Measurements from ENCODE around the gene BEST4. TPM values are rescaled to one million over a fixed set of nuclear protein-coding genes. Genes with fewer than 3 reads are reported as not detected.
A peak's percentile ranks its signal among the peaks of the same experiment; 100 is the strongest.

BEST4 gene
- total and polyA plus RNA-seq, 2 experiments from 2014 or later: 0.98 to 1.4 TPM

- H3K4me3 ChIP-seq: no peak within 1 kb of the TSS
- H3K4me1 ChIP-seq (ENCODE audit: low read depth): peaks cover 32% of the 10 kb centered on the region
- DNase-seq (ENCODE audit: low read depth in 1 of 2, low spot score in 1 of 2): peak; percentile 63 to 97
- no peak for TF ChIP-seq CTCF (IDR thresholded peaks at IDR 0.05; ENCODE audit: low read depth, low read length)
- peaks cover 6% of the 10 kb centered on the region for H3K36me3 ChIP-seq
- no peaks in the 10 kb centered on the region for H3K9me3 ChIP-seq (ENCODE audit: low read depth)
- no peaks in the 10 kb centered on the region for H3K27me3 ChIP-seq
- H3K27ac ChIP-seq: peak within 1 kb of the TSS; percentile 87
Observed at GRCh38 chr1:44808063-44808937, 20.3 kb upstream of the BEST4 start, which contains the start of gene BTBD19. Gene BTBD19, plus strand, starts transcription at chr1:44808523. Its CDS starts 298 bp downstream, at chr1:44808821.

GRCh38 chr1:44807364-44808062 lies 19.5 kb upstream of the BEST4 start:
- Histone ChIP-seq H3K36me3 (peaks cover 6% of the 10 kb centered on the region), H3K4me3 (no peak overlapping the region)

GRCh38 chr1:44806704-44807363 lies 18.9 kb upstream of the BEST4 start, which contains the start of gene DYNLT4:
Gene DYNLT4, minus strand, starts transcription at chr1:44807351. Its CDS starts 683 bp downstream, at chr1:44806668.
- Histone ChIP-seq H3K27ac (peak within 1 kb of the TSS; percentile 87), H3K27me3 (no peaks in the 10 kb centered on the region), H3K36me3 (peaks cover 6% of the 10 kb centered on the region), H3K9me3 (ENCODE audit: low read depth) (no peaks in the 10 kb centered on the region), H3K4me3 (no peak within 1 kb of the TSS), H3K4me1 (ENCODE audit: low read depth) (peaks cover 37% of the 10 kb centered on the region)
- TF ChIP-seq CTCF (IDR thresholded peaks at IDR 0.05; ENCODE audit: low read depth, low read length): no peak
- DNase-seq (ENCODE audit: low read depth in 1 of 2, low spot score in 1 of 2): no peak

More at GRCh38 chr1:44807364-44808062, 19.5 kb upstream of the BEST4 start:
- H3K9me3 ChIP-seq (ENCODE audit: low read depth): no peaks in the 10 kb centered on the region
- H3K4me1 ChIP-seq (ENCODE audit: low read depth): peaks cover 36% of the 10 kb centered on the region
- DNase-seq (ENCODE audit: low read depth in 1 of 2, low spot score in 1 of 2): peak; percentile 67 to 100
- no peak for TF ChIP-seq CTCF (IDR thresholded peaks at IDR 0.05; ENCODE audit: low read depth, low read length)
- H3K27me3 ChIP-seq: no peaks in the 10 kb centered on the region
- H3K27ac ChIP-seq: peak overlapping the region; percentile 87

GRCh38 chr1:44806025-44806703 lies 18.2 kb upstream of the BEST4 start:
- TF ChIP-seq CTCF (IDR thresholded peaks at IDR 0.05; ENCODE audit: low read depth, low read length): no peak
- H3K4me3 ChIP-seq: no peak overlapping the region
- H3K27ac ChIP-seq: no peak overlapping the region
- DNase-seq (ENCODE audit: low read depth in 1 of 2, low spot score in 1 of 2): no peak
- H3K36me3 ChIP-seq: peaks cover 6% of the 10 kb centered on the region
- H3K27me3 ChIP-seq: no peaks in the 10 kb centered on the region
- no peaks in the 10 kb centered on the region for H3K9me3 ChIP-seq (ENCODE audit: low read depth)
- peaks cover 35% of the 10 kb centered on the region for H3K4me1 ChIP-seq (ENCODE audit: low read depth)
